GM23338 (cell line): ENCODE results near the gene USP20. TPM values are rescaled to one million over a fixed set of nuclear protein-coding genes. Genes with fewer than 3 reads are reported as not detected.

Experiments
- ATAC-seq: fragments of 200-7000 bp; cut with Tn5 transposase; 3 replicates; pipeline ENCODE4 v1.9.1; 2020
- DNase-seq: peaks from one replicate; pipeline ENCODE4 v3.0.0-alpha.2; 2015; ENCODE audit warnings: low spot score
- H2AFZ ChIP-seq: fragments of 200-600 bp; sonication (generic); 2 replicates; pipeline ENCODE4 v1.8.0; 2016; ENCODE audit warnings: antibody characterized with exemption, mild to moderate bottlenecking, moderate library complexity
- H3F3A ChIP-seq: fragments of 200-600 bp; sonication (generic); replicated peaks from 2 replicates; pipeline ENCODE4 v1.8.0; 2017; ENCODE audit warnings: antibody characterized with exemption, mixed run types, low read depth
- H3K27ac ChIP-seq: fragments of 200-600 bp; sonication (generic); 2 replicates; pipeline ENCODE4 v1.6.1; 2016; ENCODE audit warnings: low read depth
- H3K27me3 ChIP-seq: fragments of 200-600 bp; sonication (generic); 2 replicates; pipeline ENCODE4 v1.8.0; 2016; ENCODE audit warnings: mild to moderate bottlenecking, mixed run types, moderate library complexity; ENCODE audit not compliant: insufficient read depth
- H3K36me3 ChIP-seq: fragments of 200-600 bp; sonication (generic); 2 replicates; pipeline ENCODE4 v1.8.0; 2016; ENCODE audit warnings: mild to moderate bottlenecking; ENCODE audit not compliant: insufficient read depth
- H3K4me1 ChIP-seq: fragments of 200-600 bp; sonication (generic); 2 replicates; pipeline ENCODE4 v1.8.0; 2016; ENCODE audit warnings: mild to moderate bottlenecking, moderate library complexity; ENCODE audit not compliant: insufficient read depth
- H3K4me2 ChIP-seq: fragments of 200-600 bp; sonication (generic); 2 replicates; pipeline ENCODE4 v1.7.1; 2017; ENCODE audit warnings: mixed run types
- H3K4me3 ChIP-seq: fragments of 200-600 bp; sonication (generic); 2 replicates; pipeline ENCODE4 v1.6.1; 2016; ENCODE audit warnings: mixed run types
- H3K79me2 ChIP-seq: fragments of 200-600 bp; sonication (generic); replicated peaks from 2 replicates; pipeline ENCODE4 v1.8.0; 2017; ENCODE audit warnings: mild to moderate bottlenecking; ENCODE audit not compliant: insufficient read depth
- H3K9me2 ChIP-seq: fragments of 200-600 bp; sonication (generic); 2 replicates; pipeline ENCODE4 v1.8.0; 2017; ENCODE audit not compliant: insufficient read depth
- H4K20me1 ChIP-seq: fragments of 200-600 bp; sonication (generic); replicated peaks from 2 replicates; pipeline ENCODE4 v1.8.0; 2017; ENCODE audit warnings: mild to moderate bottlenecking; ENCODE audit not compliant: insufficient read depth
- H3K27ac Mint-ChIP-seq: 2 replicates; pipeline ENCODE4 v1.8.0; 2020; ENCODE audit warnings: inconsistent platforms, mild to moderate bottlenecking, moderate library complexity, mixed read lengths
- H3K27me3 Mint-ChIP-seq: 3 replicates; pipeline ENCODE4 v1.8.0; 2022; ENCODE audit warnings: low read depth, mild to moderate bottlenecking, moderate library complexity, mixed read lengths, inconsistent platforms; ENCODE audit not compliant: insufficient read depth, poor library complexity
- H3K36me3 Mint-ChIP-seq: 3 replicates; pipeline ENCODE4 v1.8.0; 2021; ENCODE audit warnings: low read depth, mild to moderate bottlenecking, inconsistent platforms, moderate library complexity, mixed read lengths
- H3K4me1 Mint-ChIP-seq: 3 replicates; pipeline ENCODE4 v1.8.0; 2020; ENCODE audit warnings: mild to moderate bottlenecking, inconsistent platforms, mixed read lengths
- H3K4me3 Mint-ChIP-seq: 3 replicates; pipeline ENCODE4 v1.8.0; 2021; ENCODE audit warnings: moderate library complexity, mild to moderate bottlenecking, inconsistent platforms, mixed read lengths
- H3K9me3 Mint-ChIP-seq: 3 replicates; pipeline ENCODE4 v1.8.0; 2020; ENCODE audit warnings: moderate library complexity, mild to moderate bottlenecking, inconsistent platforms, mixed read lengths
- CREB1 ChIP-seq: fragments of 250-450 bp; sonication (Bioruptor Pico); IDR thresholded peaks from 2 replicates; pipeline ENCODE4 v1.5.0; 2020; ENCODE audit warnings: low read depth, mild to moderate bottlenecking, moderate library complexity
- EZH2 ChIP-seq: fragments of 200-600 bp; sonication (generic); IDR thresholded peaks from one replicate; pipeline ENCODE4 v1.8.0; 2017; ENCODE audit warnings: antibody characterized with exemption, mild to moderate bottlenecking, low read depth; ENCODE audit not compliant: unreplicated experiment
- EZH2phosphoT487 ChIP-seq: fragments of 200-600 bp; sonication (generic); IDR thresholded peaks from one replicate; pipeline ENCODE4 v1.8.1; 2018; ENCODE audit warnings: antibody characterized with exemption; ENCODE audit not compliant: unreplicated experiment
- JUNB ChIP-seq: IDR thresholded peaks from one replicate; pipeline ENCODE4 v1.6.1; 2016; ENCODE audit warnings: antibody characterized with exemption; ENCODE audit not compliant: unreplicated experiment
- NANOG ChIP-seq: IDR thresholded peaks from 2 replicates; pipeline ENCODE4 v1.6.1; 2016; ENCODE audit warnings: antibody characterized with exemption, borderline replicate concordance
- POLR2AphosphoS5 ChIP-seq: IDR thresholded peaks from 2 replicates; pipeline ENCODE4 v1.6.1; 2016; ENCODE audit warnings: antibody characterized with exemption, low read depth
- REST ChIP-seq: IDR thresholded peaks from one replicate; pipeline ENCODE4 v1.6.1; 2018; ENCODE audit warnings: antibody characterized with exemption; ENCODE audit not compliant: unreplicated experiment
- STAT1 ChIP-seq: IDR thresholded peaks from one replicate; pipeline ENCODE4 v1.6.1; 2016; ENCODE audit warnings: antibody characterized with exemption; ENCODE audit not compliant: unreplicated experiment
- ZNF114 ChIP-seq: fragments of 250-450 bp; sonication (Bioruptor Pico); IDR thresholded peaks from 2 replicates; pipeline ENCODE4 v1.5.0; 2020; ENCODE audit warnings: mild to moderate bottlenecking, moderate library complexity
- ZNF331 ChIP-seq: fragments of 250-450 bp; sonication (Bioruptor Pico); IDR thresholded peaks from 2 replicates; pipeline ENCODE4 v1.5.0; 2020; ENCODE audit warnings: low read depth, mild to moderate bottlenecking, moderate library complexity
- ZNF462 ChIP-seq: fragments of 250-450 bp; sonication (Bioruptor Pico); IDR thresholded peaks from 2 replicates; pipeline ENCODE4 v1.5.0; 2020; ENCODE audit warnings: mild to moderate bottlenecking, moderate library complexity
- polyA plus RNA-seq: library from polyadenylated mRNA; unstranded; fragments of >200 nt; fragmentation: Nextera tagmentation; extraction: Ambion mirVana; gene quantifications from 2 replicates; pipeline ENCODE4 v1.2.1, GENCODE V29; 2016
- total RNA-seq: library from RNA; depleted of rRNA; stranded (reverse); fragments of >200 nt; shearing (Covaris generic); gene quantifications from 2 replicates; pipeline ENCODE4 v1.2.3, GENCODE V29; 2014
- TF ChIP-seq, protein P1 (sequence below), 2 experiments: fragments of 200-600 bp in 1 of 2; sonication (generic) in 1 of 2; conservative IDR thresholded peaks; 2 replicates each; pipeline versions ENCODE4 v1.5.1 to v1.6.1; 2016 to 2017; ENCODE audit warnings: antibody characterized with exemption in 2 of 2, low read depth in 2 of 2, mild to moderate bottlenecking in 2 of 2, moderate library complexity in 1 of 2
- TF ChIP-seq, protein P2 (sequence below): IDR thresholded peaks from 2 replicates; pipeline ENCODE4 v1.6.1; 2016; ENCODE audit warnings: antibody characterized with exemption

The USP20 gene
- total and polyA plus RNA-seq, 2 experiments from 2014 or later, result 10.4 to 13.0 TPM

DNA sequence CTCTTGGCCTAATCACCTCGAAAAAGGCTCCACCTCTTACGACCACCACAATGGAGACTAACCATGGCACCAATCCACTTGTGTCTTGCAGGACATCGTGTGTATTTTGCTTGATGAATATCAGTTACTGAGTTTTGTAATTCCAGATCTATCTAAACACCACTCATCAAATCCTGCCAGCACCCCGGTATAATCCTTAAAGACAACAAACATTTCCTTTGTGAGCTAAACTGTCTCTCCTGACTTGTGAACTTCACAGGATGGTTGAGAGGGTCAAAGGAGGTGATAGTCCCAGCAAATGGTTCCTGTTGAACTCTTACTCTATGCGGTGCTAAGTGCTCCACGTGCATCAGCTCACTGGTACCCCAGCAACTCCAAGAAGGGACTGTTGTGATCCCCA is 36.3 kb upstream of the USP20 start:
- Histone ChIP-seq H3K4me1 (no peaks in the 10 kb centered on the region; the same call in 1 of the 2 replicates), H3K4me2 (no peak overlapping the region), H3F3A (no peaks in the 10 kb centered on the region), H3K4me3 (no peak overlapping the region), H3K36me3 (no peaks in the 10 kb centered on the region), H4K20me1 (no peaks in the 10 kb centered on the region), H3K27ac (no peak overlapping the region), H3K9me2 (no peaks in the 10 kb centered on the region), H3K79me2 (peaks cover 3% of the 10 kb centered on the region; the same call in 1 of the 2 replicates), H2AFZ (0 out of 2 replicates have a peak overlapping the region, but pooled peaks have one; percentile 23), H3K27me3 (no peaks in the 10 kb centered on the region)
- DNase-seq (no peak), ATAC-seq (no peak)
- Mint-ChIP-seq H3K4me1 (peaks cover 2% of the 10 kb centered on the region; the same call in 2 of the 3 replicates), H3K27ac (no peak overlapping the region), H3K4me3 (no peak overlapping the region), H3K36me3 (peaks cover 2% of the 10 kb centered on the region; the same call in 1 of the 3 replicates), H3K9me3 (no peaks in the 10 kb centered on the region; the same call in 2 of the 3 replicates), H3K27me3 (peaks cover 10% of the 10 kb centered on the region)
- TF ChIP-seq EZH2 (no peak), ZNF331 (no peak), REST (no peak), ZNF462 (CRISPR knock-in tag) (no peak), JUNB (no peak), CREB1 (CRISPR knock-in tag) (no peak), EZH2phosphoT487 (no peak), NANOG (no peak), ZNF114 (CRISPR knock-in tag) (no peak), STAT1 (no peak), POLR2AphosphoS5 (no peak)
- TF ChIP-seq, protein P1, sequence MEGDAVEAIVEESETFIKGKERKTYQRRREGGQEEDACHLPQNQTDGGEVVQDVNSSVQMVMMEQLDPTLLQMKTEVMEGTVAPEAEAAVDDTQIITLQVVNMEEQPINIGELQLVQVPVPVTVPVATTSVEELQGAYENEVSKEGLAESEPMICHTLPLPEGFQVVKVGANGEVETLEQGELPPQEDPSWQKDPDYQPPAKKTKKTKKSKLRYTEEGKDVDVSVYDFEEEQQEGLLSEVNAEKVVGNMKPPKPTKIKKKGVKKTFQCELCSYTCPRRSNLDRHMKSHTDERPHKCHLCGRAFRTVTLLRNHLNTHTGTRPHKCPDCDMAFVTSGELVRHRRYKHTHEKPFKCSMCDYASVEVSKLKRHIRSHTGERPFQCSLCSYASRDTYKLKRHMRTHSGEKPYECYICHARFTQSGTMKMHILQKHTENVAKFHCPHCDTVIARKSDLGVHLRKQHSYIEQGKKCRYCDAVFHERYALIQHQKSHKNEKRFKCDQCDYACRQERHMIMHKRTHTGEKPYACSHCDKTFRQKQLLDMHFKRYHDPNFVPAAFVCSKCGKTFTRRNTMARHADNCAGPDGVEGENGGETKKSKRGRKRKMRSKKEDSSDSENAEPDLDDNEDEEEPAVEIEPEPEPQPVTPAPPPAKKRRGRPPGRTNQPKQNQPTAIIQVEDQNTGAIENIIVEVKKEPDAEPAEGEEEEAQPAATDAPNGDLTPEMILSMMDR (conservative IDR thresholded peaks at IDR 0.05; ENCODE audit: low read depth in 2 of 2), result no peak
- TF ChIP-seq, protein P2, sequence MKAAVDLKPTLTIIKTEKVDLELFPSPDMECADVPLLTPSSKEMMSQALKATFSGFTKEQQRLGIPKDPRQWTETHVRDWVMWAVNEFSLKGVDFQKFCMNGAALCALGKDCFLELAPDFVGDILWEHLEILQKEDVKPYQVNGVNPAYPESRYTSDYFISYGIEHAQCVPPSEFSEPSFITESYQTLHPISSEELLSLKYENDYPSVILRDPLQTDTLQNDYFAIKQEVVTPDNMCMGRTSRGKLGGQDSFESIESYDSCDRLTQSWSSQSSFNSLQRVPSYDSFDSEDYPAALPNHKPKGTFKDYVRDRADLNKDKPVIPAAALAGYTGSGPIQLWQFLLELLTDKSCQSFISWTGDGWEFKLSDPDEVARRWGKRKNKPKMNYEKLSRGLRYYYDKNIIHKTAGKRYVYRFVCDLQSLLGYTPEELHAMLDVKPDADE, result no peak
